Mucosa of descending colon (tissue), 3 donors: ENCODE measurements around the gene HPN. TPM values are rescaled to one million over a fixed set of nuclear protein-coding genes. Genes with fewer than 3 reads are reported as not detected.
A peak's percentile ranks its signal among the peaks of the same experiment; 100 is the strongest.

Source experiments
- ATAC-seq: fragments of 200-7000 bp; cut with Tn5 transposase; one replicate; pipeline ENCODE4 v1.9.1; 2020; ENCODE audit warnings: mild to moderate bottlenecking, moderate library complexity
- DNase-seq, 3 donors: peaks; one replicate each; pipeline ENCODE4 v3.0.0-alpha.2; 2020
- H3K36me3 ChIP-seq: fragments of 200-600 bp; one replicate; pipeline ENCODE4 v1.8.0; 2021; ENCODE audit warnings: low read depth, mild to moderate bottlenecking
- H3K4me1 ChIP-seq: fragments of 200-600 bp; one replicate; pipeline ENCODE4 v1.8.0; 2021; ENCODE audit warnings: low read depth, mild to moderate bottlenecking
- H3K4me3 ChIP-seq: fragments of 200-600 bp; one replicate; pipeline ENCODE4 v1.8.0; 2021; ENCODE audit warnings: mild to moderate bottlenecking
- H3K9me3 ChIP-seq: fragments of 200-600 bp; one replicate; pipeline ENCODE4 v1.8.0; 2021; ENCODE audit warnings: mild to moderate bottlenecking
- CTCF ChIP-seq: fragments of 200-600 bp; IDR thresholded peaks from one replicate; pipeline ENCODE4 v1.8.0; 2022; ENCODE audit warnings: antibody characterized with exemption, mild to moderate bottlenecking
- intact Hi-C, 2 donors: fragments of 100-400 bp; cut with DNase I in 1 of 2; cut with micrococcal nuclease in 1 of 2; formaldehyde crosslinking; loops; one replicate each; pipeline versions ENCODE4 v1.11.0 to v1.11.1; 2022; cut with DNase I, micrococcal nuclease
- total RNA-seq, 3 donors: library from RNA; stranded (reverse); fragmentation: NEBNext Ultra II Directional in 2 of 3; extraction: Animal tissue kit (Norgen Biotek cat#: 25700) in 2 of 3; gene quantifications; one replicate each; pipeline versions ENCODE4 v1.2.1 to v1.2.4, GENCODE V29; 2021 to 2023
- donor health status: DM: no; HTN: no; CAD: no; lungs with moderate emphysema.
- donor health status: DM: no; HTN: no; CAD: no.
- donor health status: DM: no; HTN: yes; CAD: no.

The HPN gene
- total RNA-seq, 3 donors from 2014 or later, result 0.54 to 0.94 TPM; not detected in 1

- Histone ChIP-seq H3K36me3 (no peaks in the 10 kb centered on the region), H3K9me3 (no peaks in the 10 kb centered on the region), H3K4me1 (peaks cover 13% of the 10 kb centered on the region), H3K4me3 (no peak overlapping the region)
- TF ChIP-seq CTCF, result no peak
- DNase-seq, result no peak
- no peak for ATAC-seq
- intact Hi-C loops, result no loop called here
These were observed 26.1 kb upstream of the HPN start for GRCh38 chr19:35015270-35015953.

GRCh38 chr19:35015954-35016351, 25.6 kb upstream of the HPN start:
- Histone ChIP-seq H3K9me3 (no peaks in the 10 kb centered on the region), H3K4me1 (peaks cover 13% of the 10 kb centered on the region), H3K4me3 (no peak overlapping the region), H3K36me3 (no peaks in the 10 kb centered on the region)
- ATAC-seq (no peak), DNase-seq (no peak)
- intact Hi-C loops, result no loop called here
- TF ChIP-seq CTCF, result no peak

- DNase-seq (peak in 1 of 3 donors; percentile 46), ATAC-seq (no peak)
- Histone ChIP-seq H3K36me3 (no peaks in the 10 kb centered on the region), H3K9me3 (no peaks in the 10 kb centered on the region), H3K4me1 (peaks cover 11% of the 10 kb centered on the region), H3K4me3 (no peak overlapping the region)
- TF ChIP-seq CTCF, result no peak
- intact Hi-C loops, result no loop called here
These were observed 24.0 kb upstream of the HPN start for GRCh38 chr19:35017507-35017906.

GRCh38 chr19:35018379-35018778, 23.1 kb upstream of the HPN start:
- Histone ChIP-seq H3K36me3 (no peaks in the 10 kb centered on the region), H3K9me3 (no peaks in the 10 kb centered on the region), H3K4me1 (peaks cover 3% of the 10 kb centered on the region), H3K4me3 (no peak overlapping the region)
- intact Hi-C loops, result no loop called here
- DNase-seq, result no peak
- no peak for TF ChIP-seq CTCF
- ATAC-seq, result no peak

GRCh38 chr19:35019144-35019543, 22.4 kb upstream of the HPN start:
- H3K36me3 ChIP-seq, result no peaks in the 10 kb centered on the region
- no peak for ATAC-seq

More at GRCh38 chr19:35019144-35019543, 22.4 kb upstream of the HPN start:
- Histone ChIP-seq H3K4me1 (no peaks in the 10 kb centered on the region), H3K4me3 (no peak overlapping the region), H3K9me3 (no peaks in the 10 kb centered on the region)
- no peak for TF ChIP-seq CTCF
- DNase-seq, result peak in 1 of 3 donors; percentile 24
- intact Hi-C loops, result no loop called here
